22Rv1 (cell line): ENCODE measurements around the gene KCNAB3.

ENCODE experiments used
- H3K27ac ChIP-seq: fragments of 450-650 bp; 2 replicates; pipeline ENCODE4 v1.5.1; 2017
- CTCF ChIP-seq: fragments of 450-650 bp; IDR thresholded peaks from 2 replicates; pipeline ENCODE4 v1.5.1; 2017; ENCODE audit warnings: mild to moderate bottlenecking
- ZFX ChIP-seq: fragments of 450-650 bp; IDR thresholded peaks from 2 replicates; pipeline ENCODE4 v1.6.1; 2017; ENCODE audit warnings: antibody characterized with exemption, borderline replicate concordance

The KCNAB3 gene

GRCh38 chr17:7950578-7950977, 20.9 kb upstream of the KCNAB3 start:
- no peak for TF ChIP-seq ZFX
- TF ChIP-seq CTCF: no peak
- H3K27ac ChIP-seq: peak overlapping the region; percentile 68

GRCh38 chr17:7947651-7948050, 18.0 kb upstream of the KCNAB3 start:
- TF ChIP-seq CTCF (no peak), ZFX (no peak)
- peak overlapping the region; percentile 18; the same call in 1 of the 2 replicates for H3K27ac ChIP-seq

- TF ChIP-seq CTCF (no peak), ZFX (no peak)
Measured at GRCh38 chr17:7946441-7946840, 16.8 kb upstream of the KCNAB3 start.

GRCh38 chr17:7945651-7946050, 16.0 kb upstream of the KCNAB3 start:
- no peak for TF ChIP-seq ZFX
- no peak for TF ChIP-seq CTCF
- H3K27ac ChIP-seq: no peak overlapping the region

More at GRCh38 chr17:7946441-7946840, 16.8 kb upstream of the KCNAB3 start:
- no peak overlapping the region for H3K27ac ChIP-seq

GRCh38 chr17:7944326-7944725, 14.7 kb upstream of the KCNAB3 start:
- no peak overlapping the region for H3K27ac ChIP-seq

GRCh38 chr17:7943291-7943690, 13.6 kb upstream of the KCNAB3 start:
- TF ChIP-seq CTCF: no peak
- TF ChIP-seq ZFX: no peak
- H3K27ac ChIP-seq: no peak overlapping the region

More at GRCh38 chr17:7944326-7944725, 14.7 kb upstream of the KCNAB3 start:
- TF ChIP-seq ZFX (no peak), CTCF (no peak)

GRCh38 chr17:7940743-7941142, 11.1 kb upstream of the KCNAB3 start:
- no peak overlapping the region for H3K27ac ChIP-seq
- no peak for TF ChIP-seq ZFX

- TF ChIP-seq ZFX (no peak), CTCF (no peak)
- H3K27ac ChIP-seq: no peak overlapping the region
Measured at GRCh38 chr17:7940034-7940433, 10.4 kb upstream of the KCNAB3 start.
